Colonic mucosa (tissue), 4 donors: ENCODE results near the gene ANKRD10. TPM values are rescaled to one million over a fixed set of nuclear protein-coding genes. Genes with fewer than 3 reads are reported as not detected.

Source experiments
- DNase-seq: peaks from one replicate; pipeline ENCODE4 v3.0.0-alpha.2; 2020
- H3K27ac ChIP-seq: fragments of 200-600 bp; one replicate; pipeline ENCODE4 v1.8.0; 2021
- H3K27me3 ChIP-seq: fragments of 200-600 bp; one replicate; pipeline ENCODE4 v1.8.0; 2021
- H3K36me3 ChIP-seq: fragments of 200-600 bp; one replicate; pipeline ENCODE4 v1.8.0; 2021
- H3K4me1 ChIP-seq: fragments of 200-600 bp; one replicate; pipeline ENCODE4 v1.8.0; 2021; ENCODE audit warnings: mild to moderate bottlenecking
- H3K4me3 ChIP-seq: fragments of 200-600 bp; one replicate; pipeline ENCODE4 v1.8.0; 2021
- H3K9ac ChIP-seq, 2 donors: one replicate each; pipeline ENCODE4 v1.7.0; 2013; ENCODE audit warnings: control low read depth in 2 of 2, low read depth in 2 of 2, low read length in 2 of 2
- H3K9me3 ChIP-seq: fragments of 200-600 bp; one replicate; pipeline ENCODE4 v1.8.0; 2021
- CTCF ChIP-seq: fragments of 200-600 bp; IDR thresholded peaks from one replicate; pipeline ENCODE4 v1.8.0; 2022; ENCODE audit warnings: antibody characterized with exemption, mild to moderate bottlenecking
- intact Hi-C: fragments of 100-400 bp; cut with DNase I; formaldehyde crosslinking; loops from one replicate; pipeline ENCODE4 v1.14.1; 2022
- total RNA-seq, 2 donors: library from RNA; stranded (reverse); fragmentation: NEBNext Ultra II Directional in 1 of 2; extraction: Animal tissue kit (Norgen Biotek cat#: 25700) in 1 of 2; gene quantifications; one replicate each; pipeline ENCODE4 v1.2.1, GENCODE V29; 2021
- donor health status: healthy.
- donor health status: DM: no; HTN: no; CAD: no.
- donor health status: DM: no; HTN: no; CAD: no.

The ANKRD10 gene
- total RNA-seq, 2 donors from 2014 or later = 94.9 to 123 TPM

- no peaks in the 10 kb centered on the region for H3K36me3 ChIP-seq
- no peak for TF ChIP-seq CTCF
- no peak for DNase-seq
Measured at GRCh38 chr13:110830331-110830730, 84.5 kb downstream of the ANKRD10 start.

GRCh38 chr13:110829486-110829885 is 85.4 kb downstream of the ANKRD10 start:
- TF ChIP-seq CTCF = no peak
- H3K36me3 ChIP-seq = no peaks in the 10 kb centered on the region
- no peaks in the 10 kb centered on the region for H3K27me3 ChIP-seq
- H3K4me3 ChIP-seq = no peak overlapping the region
- intact Hi-C loops = no loop called here
- no peak overlapping the region for H3K27ac ChIP-seq
- DNase-seq = no peak
- no peak overlapping the region for H3K9ac ChIP-seq
- no peaks in the 10 kb centered on the region for H3K4me1 ChIP-seq
- H3K9me3 ChIP-seq = no peaks in the 10 kb centered on the region

More at GRCh38 chr13:110830331-110830730, 84.5 kb downstream of the ANKRD10 start:
- Histone ChIP-seq H3K27me3 (no peaks in the 10 kb centered on the region), H3K4me1 (no peaks in the 10 kb centered on the region), H3K27ac (no peak overlapping the region), H3K9me3 (no peaks in the 10 kb centered on the region), H3K4me3 (no peak overlapping the region), H3K9ac (no peak overlapping the region)
- intact Hi-C loops = no loop called here

- no peaks in the 10 kb centered on the region for H3K36me3 ChIP-seq
- no peak for TF ChIP-seq CTCF
- H3K27me3 ChIP-seq = no peaks in the 10 kb centered on the region
- no peak overlapping the region for H3K4me3 ChIP-seq
- no peak overlapping the region for H3K9ac ChIP-seq
- H3K9me3 ChIP-seq = no peaks in the 10 kb centered on the region
- intact Hi-C loops = no loop called here
- no peak for DNase-seq
- H3K27ac ChIP-seq = no peak overlapping the region
- H3K4me1 ChIP-seq = no peaks in the 10 kb centered on the region
Measured at GRCh38 chr13:110828705-110829104, 86.2 kb downstream of the ANKRD10 start.

Other genes starting within 250 kb of the ANKRD10 start
- 10 to 100 TPM; 43.0 to 82.6 TPM for gene CARS2, start 209.0 kb downstream of the ANKRD10 start, total RNA-seq
- gene ING1, start 201.4 kb downstream of the ANKRD10 start, total RNA-seq = 10 to 100 TPM; 17.4 to 17.9 TPM
- gene ARHGEF7, start 200.2 kb upstream of the ANKRD10 start, total RNA-seq = 10 to 100 TPM; 46.7 to 50.7 TPM